ENCODE results near the gene KIF2A.

KIF2A gene

GRCh38 chr5:62326302-62326701 is 20.3 kb downstream of the KIF2A start:
- Histone ChIP-seq H3K4me3 (ENCODE audit: low read depth, low read length) (no peak overlapping the region), H3K27ac (ENCODE audit: extremely low read depth, low read depth, low read length) (no peak overlapping the region), H3K9me3 (ENCODE audit: control insufficient read depth, insufficient read depth, low read depth, low read length) (no peaks in the 10 kb centered on the region), H3K36me3 (ENCODE audit: control insufficient read depth in 2 of 2, insufficient read depth in 1 of 2, low read length in 2 of 2) (peaks cover 4 to 7% of the 10 kb centered on the region in 2 experiments; a peak in 2 of 3 replicates), H3K4me1 (ENCODE audit: control insufficient read depth, insufficient read depth, low read length) (peaks cover 3% of the 10 kb centered on the region)
- ChIA-PET CTCF (no interaction called here), POLR2A (no interaction called here)
- TF ChIP-seq ZNF654 (tag by site-specific recombination; IDR thresholded peaks at IDR 0.05; ENCODE audit: low read depth) (no peak), ZNF391 (tag by site-specific recombination; IDR thresholded peaks at IDR 0.05; ENCODE audit: borderline replicate concordance, low read depth) (no peak), ZBTB17 (tag by site-specific recombination; IDR thresholded peaks at IDR 0.05) (no peak), INSM2 (tag by site-specific recombination; IDR thresholded peaks at IDR 0.05) (no peak), ZNF585B (tag by site-specific recombination; IDR thresholded peaks at IDR 0.05) (no peak), PRDM1 (tag by site-specific recombination; IDR thresholded peaks at IDR 0.05) (peak; percentile 10; the same call in 1 of the 2 replicates), ZNF174 (tag by site-specific recombination; IDR thresholded peaks at IDR 0.05) (no peak), ZNF600 (tag by site-specific recombination; IDR thresholded peaks at IDR 0.05) (peak; percentile 58)

DNA sequence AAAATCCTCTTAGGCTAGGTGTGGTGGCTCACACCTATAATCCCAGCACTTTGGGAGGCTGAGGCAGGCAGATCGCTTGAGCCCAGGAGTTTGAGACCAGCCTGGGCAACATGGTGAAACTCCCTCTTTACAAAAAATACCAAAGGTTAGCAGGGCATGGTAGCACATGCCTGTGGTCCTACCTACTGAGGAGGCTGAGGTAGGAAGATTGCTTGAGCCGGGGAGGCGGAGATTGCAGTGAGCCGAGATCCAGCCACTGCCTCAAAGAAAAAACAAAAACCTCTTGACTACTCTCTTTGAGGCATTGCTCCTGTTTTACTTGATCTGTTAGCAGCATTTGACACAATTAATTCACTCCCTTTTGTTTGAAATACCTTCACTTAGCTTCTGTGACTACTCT is 20.7 kb downstream of the KIF2A start:
- ChIA-PET CTCF (no interaction called here), POLR2A (no interaction called here)
- H3K4me3 ChIP-seq (ENCODE audit: low read depth, low read length), result no peak overlapping the region
- no peak overlapping the region for H3K27ac ChIP-seq (ENCODE audit: extremely low read depth, low read depth, low read length)
- peaks cover 3% of the 10 kb centered on the region in 2 experiments; a peak in 2 of 3 replicates for H3K36me3 ChIP-seq (ENCODE audit: control insufficient read depth in 2 of 2, insufficient read depth in 1 of 2, low read length in 2 of 2)
- TF ChIP-seq ZNF302 (tag by site-specific recombination; IDR thresholded peaks at IDR 0.05; ENCODE audit: low read depth) (no peak), KLF7 (tag by site-specific recombination; IDR thresholded peaks at IDR 0.05; ENCODE audit: borderline replicate concordance) (no peak), ZNF362 (tag by site-specific recombination; IDR thresholded peaks at IDR 0.05) (0 out of 2 replicates have a peak, but pooled peaks have one; percentile 50), ZNF777 (tag by site-specific recombination; IDR thresholded peaks at IDR 0.05; ENCODE audit: borderline replicate concordance) (no peak), ZNF341 (tag by site-specific recombination; IDR thresholded peaks at IDR 0.05; ENCODE audit: low read depth) (no peak), OSR2 (tag by site-specific recombination; IDR thresholded peaks at IDR 0.05) (0 out of 2 replicates have a peak, but pooled peaks have one; percentile 24)
- H3K4me1 ChIP-seq (ENCODE audit: control insufficient read depth, insufficient read depth, low read length), result peaks cover 3% of the 10 kb centered on the region
- H3K9me3 ChIP-seq (ENCODE audit: control insufficient read depth, insufficient read depth, low read depth, low read length), result no peaks in the 10 kb centered on the region

DNA sequence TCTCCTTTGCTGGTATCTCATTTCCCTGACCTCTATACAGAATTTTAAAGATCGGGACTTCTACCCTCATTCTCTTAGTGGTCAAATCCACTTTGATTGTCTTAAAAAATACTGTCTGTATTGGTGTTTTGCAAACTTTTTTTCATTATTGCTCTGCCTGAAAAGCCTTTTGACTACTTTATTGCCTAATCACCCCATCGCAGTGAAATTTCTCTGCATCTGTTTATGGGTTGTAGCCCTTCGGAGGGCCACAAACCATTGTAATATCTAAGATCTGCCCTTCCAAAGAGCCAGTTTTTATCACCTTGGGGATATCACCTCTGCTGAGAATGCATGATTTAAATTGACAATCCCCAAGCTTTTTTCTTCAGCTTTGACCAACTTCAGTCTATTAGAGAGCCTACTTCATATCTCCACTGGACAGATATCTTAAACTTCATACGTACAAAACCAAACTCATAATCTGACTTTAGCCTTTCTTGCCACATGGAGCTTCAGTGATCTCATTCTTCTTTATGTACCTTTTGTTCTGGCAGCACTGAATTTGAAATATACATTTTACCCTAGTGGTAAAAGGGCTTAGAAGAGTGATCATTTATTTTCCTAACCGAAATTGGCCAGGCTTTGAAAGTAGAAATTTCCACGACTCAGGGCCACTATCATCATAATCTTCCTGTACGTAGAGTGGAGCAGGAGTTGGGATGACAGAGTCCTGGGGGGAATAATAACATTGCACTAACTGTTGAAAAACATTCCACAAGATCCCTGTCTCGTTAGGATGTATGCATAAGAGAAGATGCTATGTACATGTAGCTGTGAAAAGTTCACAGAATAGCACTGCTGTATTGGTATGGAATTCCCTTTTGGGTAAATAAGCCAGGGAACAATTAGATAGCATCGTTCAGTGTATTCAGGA is 21.4 kb downstream of the KIF2A start:
- H3K9me3 ChIP-seq (ENCODE audit: control insufficient read depth, insufficient read depth, low read depth, low read length), result no peaks in the 10 kb centered on the region
- TF ChIP-seq ZNF777 (tag by site-specific recombination; IDR thresholded peaks at IDR 0.05; ENCODE audit: borderline replicate concordance) (no peak), PRDM6 (tag by site-specific recombination; IDR thresholded peaks at IDR 0.05) (0 out of 2 replicates have a peak, but pooled peaks have one; percentile 18), GLIS1 (tag by site-specific recombination; IDR thresholded peaks at IDR 0.05) (peak; percentile 71), GLI4 (tag by site-specific recombination; IDR thresholded peaks at IDR 0.05) (no peak), ZNF660 (tag by site-specific recombination; IDR thresholded peaks at IDR 0.05) (no peak), ZBTB8A (tag by site-specific recombination; IDR thresholded peaks at IDR 0.05) (peak; percentile 45; the same call in 1 of the 2 replicates), ZNF843 (tag by site-specific recombination; IDR thresholded peaks at IDR 0.05) (no peak)
- H3K27ac ChIP-seq (ENCODE audit: extremely low read depth, low read depth, low read length), result no peak overlapping the region
- H3K36me3 ChIP-seq (ENCODE audit: control insufficient read depth in 2 of 2, insufficient read depth in 1 of 2, low read length in 2 of 2), result no peaks in the 10 kb centered on the region; a peak in 1 of 3 replicates
- H3K4me3 ChIP-seq (ENCODE audit: low read depth, low read length), result no peak overlapping the region
- peaks cover 3% of the 10 kb centered on the region for H3K4me1 ChIP-seq (ENCODE audit: control insufficient read depth, insufficient read depth, low read length)
- ChIA-PET CTCF (no interaction called here), POLR2A (interaction anchor here (1.5 kb wide), 1 partner anchor 9 kb away, joined by 4 read pairs; no protein-coding TSS in a partner anchor)
